ENCODE data around the gene MCEMP1. TPM values are rescaled to one million over a fixed set of nuclear protein-coding genes. Genes with fewer than 3 reads are reported as not detected.

Gene MCEMP1
- total RNA-seq, 4 donors from 2014 or later: 0.29 to 0.97 TPM; not detected in 2

- no peak for TF ChIP-seq POLR2A (IDR thresholded peaks at IDR 0.05)
- TF ChIP-seq CTCF (IDR thresholded peaks at IDR 0.05): no peak
These were observed 45.3 kb upstream of the MCEMP1 start for GRCh38 chr19:7631577-7631976.

GRCh38 chr19:7632340-7633203 lies 44.3 kb upstream of the MCEMP1 start:
- peaks cover 25 to 58% (median 31%) of the 10 kb centered on the region in 3 donors for H3K4me1 ChIP-seq
- H3K27ac ChIP-seq: no peak overlapping the region
- no peak overlapping the region for H3K4me3 ChIP-seq
- intact Hi-C loops (cut with DNase I): no loop called here
- H3K36me3 ChIP-seq: peaks cover 0 to 16% (median 8%) of the 10 kb centered on the region in 3 donors
- WGBS, 2 donors: 90 to 91% methylated on average over 5 to 21 of the region's 40 CpGs
- no peaks in the 10 kb centered on the region for H3K9me3 ChIP-seq
- peaks cover 0 to 23% (median 0%) of the 10 kb centered on the region in 4 donors for H3K27me3 ChIP-seq
- no peak for DNase-seq
- TF ChIP-seq POLR2A (IDR thresholded peaks at IDR 0.05): no peak
- no peak for TF ChIP-seq CTCF (IDR thresholded peaks at IDR 0.05)

More at GRCh38 chr19:7631577-7631976, 45.3 kb upstream of the MCEMP1 start:
- intact Hi-C loops (cut with DNase I): no loop called here
- Histone ChIP-seq H3K4me3 (no peak overlapping the region), H3K27me3 (peaks cover 0 to 13% (median 0%) of the 10 kb centered on the region in 4 donors), H3K27ac (no peak overlapping the region), H3K36me3 (peaks cover 0 to 26% (median 8%) of the 10 kb centered on the region in 3 donors), H3K4me1 (peaks cover 25 to 55% (median 32%) of the 10 kb centered on the region in 3 donors), H3K9me3 (no peaks in the 10 kb centered on the region)
- 75% methylated on average over 4 of the region's 12 CpGs; no CpG with 5 or more reads in 1 of the 2 donors for WGBS, 2 donors
- no peak for DNase-seq

GRCh38 chr19:7633698-7634097 lies 43.2 kb upstream of the MCEMP1 start, which contains the start of gene PCP2:
TSS of gene PCP2 (minus strand) at chr19:7633719. CDS start at chr19:7633457, 262 bp downstream.
- intact Hi-C loops (cut with DNase I): no loop called here
- H3K36me3 ChIP-seq: peaks cover 0 to 16% (median 8%) of the 10 kb centered on the region in 3 donors
- 14% methylated on average over 1 of the region's 2 CpGs; no CpG with 5 or more reads in 1 of the 2 donors for WGBS, 2 donors
- peaks cover 14 to 58% (median 20%) of the 10 kb centered on the region in 3 donors for H3K4me1 ChIP-seq
- H3K9me3 ChIP-seq: no peaks in the 10 kb centered on the region
- no peak within 1 kb of the TSS for H3K27ac ChIP-seq
- peaks cover 0 to 33% (median 0%) of the 10 kb centered on the region in 4 donors for H3K27me3 ChIP-seq
- H3K4me3 ChIP-seq: no peak within 1 kb of the TSS
- no peak for TF ChIP-seq CTCF (IDR thresholded peaks at IDR 0.05)
- no peak for TF ChIP-seq POLR2A (IDR thresholded peaks at IDR 0.05)
- DNase-seq: no peak

GRCh38 chr19:7635670-7636069 lies 41.2 kb upstream of the MCEMP1 start:
- no peak for DNase-seq
- WGBS, 2 donors: 41 to 50% methylated on average over 6 of the region's 6 CpGs
- no peak overlapping the region for H3K4me3 ChIP-seq
- H3K4me1 ChIP-seq: peaks cover 6 to 49% (median 8%) of the 10 kb centered on the region in 3 donors
- intact Hi-C loops (cut with DNase I): no loop called here
- H3K27ac ChIP-seq: no peak overlapping the region
- H3K36me3 ChIP-seq: peaks cover 0 to 20% (median 8%) of the 10 kb centered on the region in 3 donors
- no peak for TF ChIP-seq CTCF (IDR thresholded peaks at IDR 0.05)
- no peak for TF ChIP-seq POLR2A (IDR thresholded peaks at IDR 0.05)
- peaks cover 0 to 42% (median 0%) of the 10 kb centered on the region in 4 donors for H3K27me3 ChIP-seq
- H3K9me3 ChIP-seq: no peaks in the 10 kb centered on the region

GRCh38 chr19:7636317-7636690 lies 40.6 kb upstream of the MCEMP1 start:
- intact Hi-C loops (cut with DNase I): no loop called here
- WGBS, 2 donors: 77 to 83% methylated on average over 3 to 4 of the region's 16 CpGs
- H3K27ac ChIP-seq: peak overlapping the region; percentile 87 to 93 (median 90)
- peaks cover 0 to 26% (median 8%) of the 10 kb centered on the region in 3 donors for H3K36me3 ChIP-seq
- DNase-seq: no peak
- peaks cover 0 to 42% (median 0%) of the 10 kb centered on the region in 4 donors for H3K27me3 ChIP-seq
- peaks cover 0 to 43% (median 1%) of the 10 kb centered on the region in 3 donors for H3K4me1 ChIP-seq
- H3K9me3 ChIP-seq: no peaks in the 10 kb centered on the region
- peak overlapping the region in 3 of 4 donors; percentile 78 to 87 (median 86) for H3K4me3 ChIP-seq
- TF ChIP-seq CTCF (IDR thresholded peaks at IDR 0.05): no peak
- TF ChIP-seq POLR2A (IDR thresholded peaks at IDR 0.05): no peak

Measured in esophagus squamous epithelium (tissue), 5 donors.